ENCODE data around the gene SLC22A7.

SLC22A7 gene

DNA sequence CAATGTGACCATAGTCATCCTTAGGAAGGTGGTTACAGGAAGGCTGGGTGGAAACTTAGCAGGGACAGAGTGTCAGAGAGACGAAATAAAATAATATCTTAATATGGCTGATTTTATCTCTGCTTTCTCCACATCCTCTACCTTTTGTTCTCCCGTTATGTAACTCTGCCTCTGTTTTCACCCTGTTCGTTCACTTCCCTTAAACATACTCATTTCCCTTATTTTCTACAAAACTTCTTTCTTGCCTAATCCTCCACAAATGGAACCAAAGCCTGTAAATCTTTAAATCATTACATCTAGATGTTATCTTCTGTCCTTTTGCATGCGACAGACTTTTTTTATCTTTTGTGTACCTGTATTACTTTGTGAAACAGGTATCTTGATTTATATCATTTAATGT, 33.8 kb downstream of the SLC22A7 start:
- Histone ChIP-seq H3F3A (ENCODE audit: insufficient read depth) (peaks cover 53% of the 10 kb centered on the region), H3K4me2 (ENCODE audit: low read depth, low read length, poor library complexity, severe bottlenecking) (no peak overlapping the region)

DNA sequence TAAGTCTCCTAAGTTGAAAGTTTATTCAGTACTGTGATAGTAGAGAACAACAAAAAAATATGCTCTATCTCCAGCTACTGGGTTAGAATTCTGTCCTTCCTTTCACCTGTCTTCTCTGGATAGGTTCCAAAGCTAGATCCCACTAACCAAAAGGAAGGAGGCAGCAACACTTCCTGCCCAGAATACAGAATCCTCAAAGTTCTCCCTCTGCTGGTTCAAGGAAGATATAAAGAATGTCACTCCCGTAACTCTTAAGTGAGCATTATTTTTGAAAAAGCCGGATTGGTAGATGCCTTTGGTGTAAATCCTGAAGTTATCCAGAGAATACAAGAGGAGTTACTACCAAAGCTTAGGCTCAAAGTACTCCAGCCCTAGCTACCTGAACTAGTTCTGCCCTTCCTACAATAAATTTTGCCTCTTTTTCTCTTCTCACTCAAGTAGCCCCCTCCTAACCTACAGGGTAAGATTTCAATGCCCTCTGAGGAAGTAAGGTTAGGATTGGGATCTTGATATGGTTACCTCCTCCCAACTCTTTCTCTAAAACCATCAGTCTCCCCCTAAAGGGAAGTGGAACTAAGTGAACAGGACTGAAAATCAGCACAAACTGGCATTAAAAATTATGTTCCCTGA, 36.5 kb downstream of the SLC22A7 start:
- Histone ChIP-seq H3F3A (ENCODE audit: insufficient read depth) (peaks cover 70% of the 10 kb centered on the region), H3K4me3 (ENCODE audit: insufficient read depth, low read length, poor library complexity, severe bottlenecking) (no peak overlapping the region), H3K9ac (ENCODE audit: low read length) (no peak overlapping the region), H3K4me2 (ENCODE audit: low read depth, low read length, poor library complexity, severe bottlenecking) (no peak overlapping the region), H3K27me3 (ENCODE audit: low read length) (no peaks in the 10 kb centered on the region), H3K79me2 (ENCODE audit: insufficient read depth, low read length) (no peaks in the 10 kb centered on the region), H4K20me1 (ENCODE audit: low read depth, low read length) (peaks cover 7% of the 10 kb centered on the region; the same call in 1 of the 2 replicates), H3K9me3 (ENCODE audit: insufficient read depth, low read length) (no peaks in the 10 kb centered on the region), H2AFZ (ENCODE audit: low read depth, low read length, severe bottlenecking) (no peak overlapping the region), H3K27ac (ENCODE audit: low read depth, low read length) (peak overlapping the region; percentile 0; the same call in 1 of the 2 replicates), H3K9me2 (replicated peaks; ENCODE audit: insufficient read depth, low read length) (no peaks in the 10 kb centered on the region), H3K36me3 (ENCODE audit: low read length) (peaks cover 41% of the 10 kb centered on the region)
- TF ChIP-seq EZH2phosphoT487 (conservative IDR thresholded peaks at IDR 0.05; ENCODE audit: low read length) (no peak), CTCF (IDR thresholded peaks at IDR 0.05; ENCODE audit: insufficient read depth, low read length, poor library complexity, severe bottlenecking) (peak; percentile 33)

More for the DNA sequence above, 33.8 kb downstream of the SLC22A7 start:
- Histone ChIP-seq H3K27me3 (ENCODE audit: low read length) (no peaks in the 10 kb centered on the region), H3K4me3 (ENCODE audit: insufficient read depth, low read length, poor library complexity, severe bottlenecking) (no peak overlapping the region), H3K9ac (ENCODE audit: low read length) (no peak overlapping the region), H4K20me1 (ENCODE audit: low read depth, low read length) (no peaks in the 10 kb centered on the region), H3K9me3 (ENCODE audit: insufficient read depth, low read length) (no peaks in the 10 kb centered on the region), H3K27ac (ENCODE audit: low read depth, low read length) (no peak overlapping the region), H3K79me2 (ENCODE audit: insufficient read depth, low read length) (no peaks in the 10 kb centered on the region), H2AFZ (ENCODE audit: low read depth, low read length, severe bottlenecking) (no peak overlapping the region), H3K36me3 (ENCODE audit: low read length) (peaks cover 35% of the 10 kb centered on the region), H3K9me2 (replicated peaks; ENCODE audit: insufficient read depth, low read length) (no peaks in the 10 kb centered on the region)
- TF ChIP-seq EZH2phosphoT487 (conservative IDR thresholded peaks at IDR 0.05; ENCODE audit: low read length), result no peak
- no peak for TF ChIP-seq CTCF (IDR thresholded peaks at IDR 0.05; ENCODE audit: insufficient read depth, low read length, poor library complexity, severe bottlenecking)

GRCh38 chr6:43335469-43335868, 37.4 kb downstream of the SLC22A7 start:
- Histone ChIP-seq H3K27ac (ENCODE audit: low read depth, low read length) (no peak overlapping the region), H3K9ac (ENCODE audit: low read length) (no peak overlapping the region), H3K9me3 (ENCODE audit: insufficient read depth, low read length) (no peaks in the 10 kb centered on the region), H3F3A (ENCODE audit: insufficient read depth) (peaks cover 76% of the 10 kb centered on the region), H3K27me3 (ENCODE audit: low read length) (no peaks in the 10 kb centered on the region), H3K79me2 (ENCODE audit: insufficient read depth, low read length) (no peaks in the 10 kb centered on the region), H3K4me3 (ENCODE audit: insufficient read depth, low read length, poor library complexity, severe bottlenecking) (no peak overlapping the region), H4K20me1 (ENCODE audit: low read depth, low read length) (peaks cover 7% of the 10 kb centered on the region; the same call in 1 of the 2 replicates), H3K9me2 (replicated peaks; ENCODE audit: insufficient read depth, low read length) (no peaks in the 10 kb centered on the region), H2AFZ (ENCODE audit: low read depth, low read length, severe bottlenecking) (no peak overlapping the region), H3K36me3 (ENCODE audit: low read length) (peaks cover 50% of the 10 kb centered on the region), H3K4me2 (ENCODE audit: low read depth, low read length, poor library complexity, severe bottlenecking) (no peak overlapping the region)
- TF ChIP-seq CTCF (IDR thresholded peaks at IDR 0.05; ENCODE audit: insufficient read depth, low read length, poor library complexity, severe bottlenecking) (no peak), EZH2phosphoT487 (conservative IDR thresholded peaks at IDR 0.05; ENCODE audit: low read length) (no peak)
